Measurements from ENCODE around the gene ASAP2. TPM values are rescaled to one million over a fixed set of nuclear protein-coding genes. Genes with fewer than 3 reads are reported as not detected.

The ASAP2 gene
- total RNA-seq, 2 donors from 2014 or later: 58.1 to 61.7 TPM

DNA sequence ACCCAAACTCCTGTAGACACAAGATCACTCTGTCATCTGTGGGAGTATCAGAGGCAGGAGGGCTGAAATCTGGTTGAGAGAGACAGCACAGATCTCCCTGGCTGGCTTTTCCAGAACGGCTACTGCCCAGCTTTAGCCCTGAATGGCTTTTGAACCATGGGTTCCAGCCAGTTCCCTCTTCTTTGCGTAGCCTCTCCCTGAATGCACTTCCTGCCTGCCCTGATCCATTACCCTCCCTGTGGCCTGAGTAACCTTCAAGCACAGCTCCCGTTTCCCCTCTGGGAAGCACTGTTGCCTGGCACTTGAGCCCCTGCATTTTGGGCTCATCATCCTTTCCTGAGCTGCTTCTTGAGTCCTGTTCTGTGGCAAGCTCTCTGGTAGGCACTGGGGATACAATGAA lies 68.8 kb downstream of the ASAP2 start:
- no peaks in the 10 kb centered on the region for H3K4me1 ChIP-seq
- TF ChIP-seq, protein P1, sequence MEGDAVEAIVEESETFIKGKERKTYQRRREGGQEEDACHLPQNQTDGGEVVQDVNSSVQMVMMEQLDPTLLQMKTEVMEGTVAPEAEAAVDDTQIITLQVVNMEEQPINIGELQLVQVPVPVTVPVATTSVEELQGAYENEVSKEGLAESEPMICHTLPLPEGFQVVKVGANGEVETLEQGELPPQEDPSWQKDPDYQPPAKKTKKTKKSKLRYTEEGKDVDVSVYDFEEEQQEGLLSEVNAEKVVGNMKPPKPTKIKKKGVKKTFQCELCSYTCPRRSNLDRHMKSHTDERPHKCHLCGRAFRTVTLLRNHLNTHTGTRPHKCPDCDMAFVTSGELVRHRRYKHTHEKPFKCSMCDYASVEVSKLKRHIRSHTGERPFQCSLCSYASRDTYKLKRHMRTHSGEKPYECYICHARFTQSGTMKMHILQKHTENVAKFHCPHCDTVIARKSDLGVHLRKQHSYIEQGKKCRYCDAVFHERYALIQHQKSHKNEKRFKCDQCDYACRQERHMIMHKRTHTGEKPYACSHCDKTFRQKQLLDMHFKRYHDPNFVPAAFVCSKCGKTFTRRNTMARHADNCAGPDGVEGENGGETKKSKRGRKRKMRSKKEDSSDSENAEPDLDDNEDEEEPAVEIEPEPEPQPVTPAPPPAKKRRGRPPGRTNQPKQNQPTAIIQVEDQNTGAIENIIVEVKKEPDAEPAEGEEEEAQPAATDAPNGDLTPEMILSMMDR (IDR thresholded peaks at IDR 0.05): no peak
- H3K27me3 ChIP-seq: no peaks in the 10 kb centered on the region
- DNase-seq: no peak
- no peak overlapping the region for H3K9ac ChIP-seq (ENCODE audit: low read depth in 2 of 2, low read length in 2 of 2)
- intact Hi-C loops (cut with DNase I): no loop called here
- no peak overlapping the region for H3K4me3 ChIP-seq
- H3K36me3 ChIP-seq: no peaks in the 10 kb centered on the region
- no peaks in the 10 kb centered on the region for H3K9me3 ChIP-seq
- H3K27ac ChIP-seq: no peak overlapping the region

DNA sequence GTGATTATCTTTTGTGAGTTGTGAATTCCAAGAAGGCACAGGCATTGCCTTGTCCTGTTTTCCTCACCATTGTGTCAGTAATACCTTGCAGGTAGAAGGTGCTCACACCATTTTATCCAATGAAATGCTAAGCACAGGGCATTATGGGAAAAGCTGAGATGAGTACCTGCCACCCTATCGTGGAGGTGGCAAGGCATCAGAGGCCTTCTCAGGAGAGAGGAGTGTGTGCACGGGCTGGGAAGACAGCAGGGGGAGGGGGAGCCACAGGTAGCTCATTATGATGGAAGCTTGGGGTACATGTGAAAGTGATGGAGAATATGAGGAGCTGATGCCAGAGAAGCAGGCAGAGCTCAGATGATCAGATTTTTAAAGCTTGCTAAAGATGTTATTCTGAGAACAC lies 69.5 kb downstream of the ASAP2 start:
- Histone ChIP-seq H3K9me3 (no peaks in the 10 kb centered on the region), H3K27me3 (no peaks in the 10 kb centered on the region), H3K27ac (no peak overlapping the region), H3K9ac (ENCODE audit: low read depth in 2 of 2, low read length in 2 of 2) (no peak overlapping the region), H3K4me1 (no peaks in the 10 kb centered on the region), H3K36me3 (no peaks in the 10 kb centered on the region), H3K4me3 (no peak overlapping the region)
- TF ChIP-seq, protein P1 (IDR thresholded peaks at IDR 0.05): no peak
- intact Hi-C loops (cut with DNase I): no loop called here
- no peak for DNase-seq

DNA sequence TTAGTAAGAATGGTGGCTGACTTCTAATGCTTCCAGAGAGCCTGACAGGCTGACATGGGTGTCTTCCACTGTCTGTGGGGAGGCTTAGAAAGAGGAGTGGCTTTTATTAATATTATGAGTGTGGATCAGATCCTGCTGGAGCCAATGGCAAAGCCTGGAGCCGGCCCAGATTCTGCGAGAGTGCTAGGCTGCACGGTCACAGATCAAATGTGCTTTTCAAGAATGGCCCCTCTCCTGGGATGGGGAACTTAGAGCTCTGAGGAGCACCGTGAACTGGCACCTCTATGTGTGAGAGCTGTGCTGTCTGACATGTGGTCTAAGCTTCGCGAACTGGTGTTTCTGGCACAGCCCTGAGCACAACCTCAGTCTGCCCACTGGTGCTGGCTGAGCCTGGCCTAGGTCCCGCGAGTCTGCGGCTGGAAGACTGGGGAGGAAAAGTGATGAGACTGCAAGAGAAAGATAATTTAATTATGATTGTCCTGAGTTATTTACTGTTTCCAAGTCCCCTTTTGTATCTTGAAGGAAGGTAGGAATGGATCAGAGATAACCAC lies 70.4 kb downstream of the ASAP2 start:
- intact Hi-C loops (cut with DNase I): no loop called here

DNA sequence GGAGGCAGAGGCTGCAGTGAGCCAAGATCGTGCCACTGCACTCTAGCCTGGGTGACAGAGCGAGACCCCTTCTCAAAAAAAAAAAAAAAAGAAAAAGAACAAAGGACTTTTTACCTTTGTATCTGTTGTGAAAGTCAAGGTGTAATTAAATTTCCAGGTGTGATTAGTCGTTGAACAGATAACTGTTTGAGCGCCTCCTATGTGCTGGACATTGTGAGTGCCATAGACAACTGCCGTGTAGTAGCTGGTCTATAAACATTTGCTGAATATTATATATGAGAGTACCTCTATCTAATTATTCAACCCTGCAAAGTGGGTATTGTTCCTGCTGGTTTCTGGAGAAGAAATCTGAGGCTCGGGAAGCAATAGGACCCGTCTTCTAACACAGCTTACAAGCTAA lies 71.8 kb downstream of the ASAP2 start:
- Histone ChIP-seq H3K9me3 (no peaks in the 10 kb centered on the region), H3K9ac (ENCODE audit: low read depth in 2 of 2, low read length in 2 of 2) (no peak overlapping the region), H3K4me3 (no peak overlapping the region), H3K27me3 (no peaks in the 10 kb centered on the region), H3K36me3 (no peaks in the 10 kb centered on the region), H3K4me1 (peaks cover 9% of the 10 kb centered on the region), H3K27ac (no peak overlapping the region)
- intact Hi-C loops (cut with DNase I): no loop called here
- DNase-seq: no peak
- TF ChIP-seq, protein P1 (IDR thresholded peaks at IDR 0.05): no peak

More for the DNA sequence above, 70.4 kb downstream of the ASAP2 start:
- DNase-seq: no peak
- TF ChIP-seq, protein P1 (IDR thresholded peaks at IDR 0.05): no peak
- Histone ChIP-seq H3K4me3 (no peak overlapping the region), H3K36me3 (no peaks in the 10 kb centered on the region), H3K9ac (ENCODE audit: low read depth in 2 of 2, low read length in 2 of 2) (no peak overlapping the region), H3K9me3 (no peaks in the 10 kb centered on the region), H3K27me3 (no peaks in the 10 kb centered on the region), H3K27ac (no peak overlapping the region), H3K4me1 (no peaks in the 10 kb centered on the region)

DNA sequence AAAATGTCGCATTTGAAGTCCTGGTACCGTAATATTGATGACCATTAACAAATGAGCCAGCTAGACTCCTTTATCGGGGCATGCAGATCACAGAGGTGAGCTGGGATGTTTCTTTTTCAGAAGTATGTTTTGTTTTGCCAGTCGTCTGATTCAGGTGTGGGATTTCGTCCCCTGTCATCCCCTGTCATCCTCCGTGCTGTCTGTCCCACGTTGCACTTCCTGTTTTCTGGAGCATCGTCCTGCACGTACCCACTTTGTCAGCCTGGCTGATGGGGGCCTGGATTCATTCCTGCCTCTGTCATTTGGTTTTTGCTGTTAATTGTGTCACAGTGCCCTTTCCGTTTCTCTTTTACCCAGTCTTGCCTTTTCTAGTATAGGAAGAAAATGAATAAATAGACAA lies 72.8 kb downstream of the ASAP2 start:
- no peaks in the 10 kb centered on the region for H3K27me3 ChIP-seq
- no peaks in the 10 kb centered on the region for H3K36me3 ChIP-seq
- H3K27ac ChIP-seq: no peak overlapping the region
- H3K4me3 ChIP-seq: no peak overlapping the region
- no peak for DNase-seq
- no peak overlapping the region for H3K9ac ChIP-seq (ENCODE audit: low read depth in 2 of 2, low read length in 2 of 2)
- H3K4me1 ChIP-seq: peaks cover 9% of the 10 kb centered on the region
- intact Hi-C loops (cut with DNase I): no loop called here
- no peaks in the 10 kb centered on the region for H3K9me3 ChIP-seq
- TF ChIP-seq, protein P1 (IDR thresholded peaks at IDR 0.05): no peak

Data from colonic mucosa (tissue), 4 donors.